HepG2 (cell line): Measurements from ENCODE around the gene CLHC1. TPM values are rescaled to one million over a fixed set of nuclear protein-coding genes. Genes with fewer than 3 reads are reported as not detected.

Experiments
- HNRNPLL ChIP-seq: fragments of 200-400 bp; formaldehyde crosslinking; IDR thresholded peaks from 2 replicates; pipeline ENCODE4 v1.6.1; 2017; ENCODE audit warnings: mild to moderate bottlenecking, low read depth, low read length; ENCODE audit not compliant: poor library complexity, severe bottlenecking
- ONECUT2 ChIP-seq: sonication (generic); formaldehyde crosslinking; IDR thresholded peaks from 2 replicates; pipeline ENCODE4 v1.4.0; 2020; ENCODE audit warnings: missing genetic modification reagents
- ZNF563 ChIP-seq: sonication (generic); formaldehyde crosslinking; IDR thresholded peaks from 2 replicates; pipeline ENCODE4 v1.8.0; 2022; ENCODE audit warnings: mild to moderate bottlenecking, moderate library complexity, missing genetic modification reagents
- ZNF564 ChIP-seq: sonication (generic); formaldehyde crosslinking; IDR thresholded peaks from 2 replicates; pipeline ENCODE4 v1.8.1; 2023; ENCODE audit warnings: mild to moderate bottlenecking, missing genetic modification reagents
- polyA plus RNA-seq, 8 experiments: library from polyadenylated mRNA; depleted of rRNA in 3 of 8; stranded (reverse) in 7 of 8; unstranded in 1 of 8; fragments of >200 nt; fragmentation: Illumina TruSeq in 4 of 8; extraction: Trizol in 4 of 8; gene quantifications; 2 replicates each; pipeline versions ENCODE4 v1.2.1 to v1.2.3, GENCODE V29; 2011 to 2016; ENCODE audit warnings: low read depth in 4 of 8, missing spikeins in 1 of 8, mixed read lengths in 1 of 8; ENCODE audit not compliant: insufficient read depth in 1 of 8
- total RNA-seq, 5 experiments: library from RNA; depleted of rRNA; stranded (reverse); fragments of >200 nt; fragmentation: Illumina TruSeq; extraction: Trizol; gene quantifications; 2 replicates each; pipeline ENCODE4 v1.2.3, GENCODE V29; 2016; ENCODE audit warnings: low read depth in 1 of 5
- TF ChIP-seq, protein P1 (sequence below): sonication (generic); formaldehyde crosslinking; IDR thresholded peaks from 2 replicates; pipeline ENCODE4 v1.4.0; 2020; ENCODE audit warnings: missing genetic modification reagents, mild to moderate bottlenecking, borderline replicate concordance
- TF ChIP-seq, protein P2 (sequence below): sonication (generic); formaldehyde crosslinking; IDR thresholded peaks from 2 replicates; pipeline ENCODE4 v1.5.1; 2020; ENCODE audit warnings: mild to moderate bottlenecking, missing genetic modification reagents, borderline replicate concordance
- TF ChIP-seq, protein P3 (sequence below): sonication (generic); formaldehyde crosslinking; IDR thresholded peaks from 2 replicates; pipeline ENCODE4 v1.9.0; 2022; ENCODE audit warnings: missing genetic modification reagents, mild to moderate bottlenecking, borderline replicate concordance
- TF ChIP-seq, protein P4 (sequence below): sonication (generic); formaldehyde crosslinking; IDR thresholded peaks from 2 replicates; pipeline ENCODE4 v1.8.0; 2022; ENCODE audit warnings: missing genetic modification reagents, mild to moderate bottlenecking, inconsistent platforms, borderline replicate concordance
- TF ChIP-seq, protein P5 (sequence below): IDR thresholded peaks from 2 replicates; pipeline ENCODE4 v1.6.1; 2012; ENCODE audit warnings: low read length, improper control_type of control experiment
- TF ChIP-seq, protein P6 (sequence below): sonication (generic); formaldehyde crosslinking; IDR thresholded peaks from 2 replicates; pipeline ENCODE4 v1.4.0; 2020; ENCODE audit warnings: mild to moderate bottlenecking, low read depth, missing genetic modification reagents
- TF ChIP-seq, protein P7 (sequence below): sonication (generic); formaldehyde crosslinking; IDR thresholded peaks from 2 replicates; pipeline ENCODE4 v1.4.0; 2020; ENCODE audit warnings: missing genetic modification reagents

CLHC1 gene
- total and polyA plus RNA-seq, 2 of the 13 experiments (the other 11 are each of a cell fraction or from before 2014, with no cell fraction given), result 9.8 to 12.6 TPM

DNA sequence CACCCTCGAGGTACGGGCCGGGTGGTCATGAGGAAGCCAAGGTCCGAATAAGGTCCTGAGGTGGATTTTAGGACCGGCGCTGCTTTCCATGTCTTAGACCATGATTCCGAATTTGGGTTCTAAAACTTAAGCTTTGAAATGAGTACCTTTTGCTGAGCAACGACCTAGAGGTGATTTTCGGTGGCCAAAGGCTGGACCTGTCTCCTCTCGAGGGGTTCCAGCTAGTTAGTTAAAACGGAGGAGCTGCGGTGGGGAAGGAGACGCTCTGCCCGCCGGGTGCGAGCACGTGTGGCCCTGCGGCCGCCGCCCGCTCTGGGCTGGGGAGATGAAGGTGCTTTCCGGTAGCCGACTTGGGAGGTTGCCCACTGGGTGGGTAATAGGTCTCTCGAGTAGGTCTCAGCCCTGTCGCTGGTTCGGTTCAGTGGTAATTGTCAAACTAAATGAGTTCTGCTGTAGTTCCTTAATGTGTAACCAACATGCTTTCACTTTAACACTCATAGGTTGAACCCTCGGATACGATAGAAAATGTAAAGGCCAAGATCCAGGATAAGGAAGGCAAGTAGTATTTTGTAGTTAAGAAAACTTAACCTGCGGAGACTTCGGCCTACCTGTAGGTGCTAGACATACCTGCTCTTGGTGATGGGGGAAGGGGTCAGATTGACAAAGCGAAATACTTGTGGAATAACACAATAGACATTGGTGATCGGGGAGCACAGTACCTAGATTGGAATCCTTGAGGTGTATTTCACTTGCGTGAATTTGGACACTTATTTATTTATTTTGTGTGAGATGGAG lies 967 bp upstream of the CLHC1 start (continued):
- TF ChIP-seq, protein P1, sequence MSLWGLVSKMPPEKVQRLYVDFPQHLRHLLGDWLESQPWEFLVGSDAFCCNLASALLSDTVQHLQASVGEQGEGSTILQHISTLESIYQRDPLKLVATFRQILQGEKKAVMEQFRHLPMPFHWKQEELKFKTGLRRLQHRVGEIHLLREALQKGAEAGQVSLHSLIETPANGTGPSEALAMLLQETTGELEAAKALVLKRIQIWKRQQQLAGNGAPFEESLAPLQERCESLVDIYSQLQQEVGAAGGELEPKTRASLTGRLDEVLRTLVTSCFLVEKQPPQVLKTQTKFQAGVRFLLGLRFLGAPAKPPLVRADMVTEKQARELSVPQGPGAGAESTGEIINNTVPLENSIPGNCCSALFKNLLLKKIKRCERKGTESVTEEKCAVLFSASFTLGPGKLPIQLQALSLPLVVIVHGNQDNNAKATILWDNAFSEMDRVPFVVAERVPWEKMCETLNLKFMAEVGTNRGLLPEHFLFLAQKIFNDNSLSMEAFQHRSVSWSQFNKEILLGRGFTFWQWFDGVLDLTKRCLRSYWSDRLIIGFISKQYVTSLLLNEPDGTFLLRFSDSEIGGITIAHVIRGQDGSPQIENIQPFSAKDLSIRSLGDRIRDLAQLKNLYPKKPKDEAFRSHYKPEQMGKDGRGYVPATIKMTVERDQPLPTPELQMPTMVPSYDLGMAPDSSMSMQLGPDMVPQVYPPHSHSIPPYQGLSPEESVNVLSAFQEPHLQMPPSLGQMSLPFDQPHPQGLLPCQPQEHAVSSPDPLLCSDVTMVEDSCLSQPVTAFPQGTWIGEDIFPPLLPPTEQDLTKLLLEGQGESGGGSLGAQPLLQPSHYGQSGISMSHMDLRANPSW (CRISPR knock-in tag), result no peak
- TF ChIP-seq, protein P2, sequence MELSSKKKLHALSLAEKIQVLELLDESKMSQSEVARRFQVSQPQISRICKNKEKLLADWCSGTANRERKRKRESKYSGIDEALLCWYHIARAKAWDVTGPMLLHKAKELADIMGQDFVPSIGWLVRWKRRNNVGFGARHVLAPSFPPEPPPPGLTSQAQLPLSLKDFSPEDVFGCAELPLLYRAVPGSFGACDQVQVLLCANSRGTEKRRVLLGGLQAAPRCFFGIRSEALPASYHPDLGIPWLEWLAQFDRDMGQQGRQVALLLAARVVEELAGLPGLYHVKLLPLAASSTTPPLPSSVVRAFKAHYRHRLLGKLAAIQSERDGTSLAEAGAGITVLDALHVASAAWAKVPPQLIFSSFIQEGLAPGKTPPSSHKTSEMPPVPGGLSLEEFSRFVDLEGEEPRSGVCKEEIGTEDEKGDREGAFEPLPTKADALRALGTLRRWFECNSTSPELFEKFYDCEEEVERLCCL (CRISPR knock-in tag), result no peak
- TF ChIP-seq, protein P3, sequence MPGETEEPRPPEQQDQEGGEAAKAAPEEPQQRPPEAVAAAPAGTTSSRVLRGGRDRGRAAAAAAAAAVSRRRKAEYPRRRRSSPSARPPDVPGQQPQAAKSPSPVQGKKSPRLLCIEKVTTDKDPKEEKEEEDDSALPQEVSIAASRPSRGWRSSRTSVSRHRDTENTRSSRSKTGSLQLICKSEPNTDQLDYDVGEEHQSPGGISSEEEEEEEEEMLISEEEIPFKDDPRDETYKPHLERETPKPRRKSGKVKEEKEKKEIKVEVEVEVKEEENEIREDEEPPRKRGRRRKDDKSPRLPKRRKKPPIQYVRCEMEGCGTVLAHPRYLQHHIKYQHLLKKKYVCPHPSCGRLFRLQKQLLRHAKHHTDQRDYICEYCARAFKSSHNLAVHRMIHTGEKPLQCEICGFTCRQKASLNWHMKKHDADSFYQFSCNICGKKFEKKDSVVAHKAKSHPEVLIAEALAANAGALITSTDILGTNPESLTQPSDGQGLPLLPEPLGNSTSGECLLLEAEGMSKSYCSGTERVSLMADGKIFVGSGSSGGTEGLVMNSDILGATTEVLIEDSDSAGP (CRISPR knock-in tag), result no peak; the same call in 1 of the 2 replicates
- peak; percentile 42 for TF ChIP-seq HNRNPLL
- 0 out of 2 replicates have a peak, but pooled peaks have one; percentile 1 for TF ChIP-seq ZNF563 (CRISPR knock-in tag)
- TF ChIP-seq, protein P4, sequence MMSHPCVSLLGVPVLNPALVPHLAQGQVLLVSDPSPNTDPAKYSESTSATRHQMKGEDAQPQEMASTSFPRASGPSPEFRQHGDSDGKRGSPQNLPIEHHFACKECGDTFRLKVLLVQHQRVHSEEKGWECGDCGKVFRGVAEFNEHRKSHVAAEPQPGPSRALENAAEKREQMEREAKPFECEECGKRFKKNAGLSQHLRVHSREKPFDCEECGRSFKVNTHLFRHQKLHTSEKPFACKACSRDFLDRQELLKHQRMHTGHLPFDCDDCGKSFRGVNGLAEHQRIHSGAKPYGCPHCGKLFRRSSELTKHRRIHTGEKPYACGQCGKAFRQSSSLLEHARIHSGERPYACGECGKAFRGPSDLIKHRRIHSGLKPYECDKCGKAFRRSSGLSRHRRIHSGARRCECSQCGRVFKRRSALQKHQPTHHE (CRISPR knock-in tag), result peak; percentile 20; the same call in 1 of the 2 replicates
- TF ChIP-seq ONECUT2, result 0 out of 2 replicates have a peak, but pooled peaks have one; percentile 10
- TF ChIP-seq, protein P5, sequence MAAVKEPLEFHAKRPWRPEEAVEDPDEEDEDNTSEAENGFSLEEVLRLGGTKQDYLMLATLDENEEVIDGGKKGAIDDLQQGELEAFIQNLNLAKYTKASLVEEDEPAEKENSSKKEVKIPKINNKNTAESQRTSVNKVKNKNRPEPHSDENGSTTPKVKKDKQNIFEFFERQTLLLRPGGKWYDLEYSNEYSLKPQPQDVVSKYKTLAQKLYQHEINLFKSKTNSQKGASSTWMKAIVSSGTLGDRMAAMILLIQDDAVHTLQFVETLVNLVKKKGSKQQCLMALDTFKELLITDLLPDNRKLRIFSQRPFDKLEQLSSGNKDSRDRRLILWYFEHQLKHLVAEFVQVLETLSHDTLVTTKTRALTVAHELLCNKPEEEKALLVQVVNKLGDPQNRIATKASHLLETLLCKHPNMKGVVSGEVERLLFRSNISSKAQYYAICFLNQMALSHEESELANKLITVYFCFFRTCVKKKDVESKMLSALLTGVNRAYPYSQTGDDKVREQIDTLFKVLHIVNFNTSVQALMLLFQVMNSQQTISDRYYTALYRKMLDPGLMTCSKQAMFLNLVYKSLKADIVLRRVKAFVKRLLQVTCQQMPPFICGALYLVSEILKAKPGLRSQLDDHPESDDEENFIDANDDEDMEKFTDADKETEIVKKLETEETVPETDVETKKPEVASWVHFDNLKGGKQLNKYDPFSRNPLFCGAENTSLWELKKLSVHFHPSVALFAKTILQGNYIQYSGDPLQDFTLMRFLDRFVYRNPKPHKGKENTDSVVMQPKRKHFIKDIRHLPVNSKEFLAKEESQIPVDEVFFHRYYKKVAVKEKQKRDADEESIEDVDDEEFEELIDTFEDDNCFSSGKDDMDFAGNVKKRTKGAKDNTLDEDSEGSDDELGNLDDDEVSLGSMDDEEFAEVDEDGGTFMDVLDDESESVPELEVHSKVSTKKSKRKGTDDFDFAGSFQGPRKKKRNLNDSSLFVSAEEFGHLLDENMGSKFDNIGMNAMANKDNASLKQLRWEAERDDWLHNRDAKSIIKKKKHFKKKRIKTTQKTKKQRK, result no peak
- TF ChIP-seq ZNF564 (CRISPR knock-in tag), result no peak
- TF ChIP-seq, protein P6, sequence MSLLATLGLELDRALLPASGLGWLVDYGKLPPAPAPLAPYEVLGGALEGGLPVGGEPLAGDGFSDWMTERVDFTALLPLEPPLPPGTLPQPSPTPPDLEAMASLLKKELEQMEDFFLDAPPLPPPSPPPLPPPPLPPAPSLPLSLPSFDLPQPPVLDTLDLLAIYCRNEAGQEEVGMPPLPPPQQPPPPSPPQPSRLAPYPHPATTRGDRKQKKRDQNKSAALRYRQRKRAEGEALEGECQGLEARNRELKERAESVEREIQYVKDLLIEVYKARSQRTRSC (CRISPR knock-in tag), result peak; percentile 97; the same call in 1 of the 2 replicates
- TF ChIP-seq, protein P7, sequence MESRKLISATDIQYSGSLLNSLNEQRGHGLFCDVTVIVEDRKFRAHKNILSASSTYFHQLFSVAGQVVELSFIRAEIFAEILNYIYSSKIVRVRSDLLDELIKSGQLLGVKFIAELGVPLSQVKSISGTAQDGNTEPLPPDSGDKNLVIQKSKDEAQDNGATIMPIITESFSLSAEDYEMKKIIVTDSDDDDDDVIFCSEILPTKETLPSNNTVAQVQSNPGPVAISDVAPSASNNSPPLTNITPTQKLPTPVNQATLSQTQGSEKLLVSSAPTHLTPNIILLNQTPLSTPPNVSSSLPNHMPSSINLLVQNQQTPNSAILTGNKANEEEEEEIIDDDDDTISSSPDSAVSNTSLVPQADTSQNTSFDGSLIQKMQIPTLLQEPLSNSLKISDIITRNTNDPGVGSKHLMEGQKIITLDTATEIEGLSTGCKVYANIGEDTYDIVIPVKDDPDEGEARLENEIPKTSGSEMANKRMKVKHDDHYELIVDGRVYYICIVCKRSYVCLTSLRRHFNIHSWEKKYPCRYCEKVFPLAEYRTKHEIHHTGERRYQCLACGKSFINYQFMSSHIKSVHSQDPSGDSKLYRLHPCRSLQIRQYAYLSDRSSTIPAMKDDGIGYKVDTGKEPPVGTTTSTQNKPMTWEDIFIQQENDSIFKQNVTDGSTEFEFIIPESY (CRISPR knock-in tag), result no peak
